ENCODE results near the gene PRR19.

DNA sequence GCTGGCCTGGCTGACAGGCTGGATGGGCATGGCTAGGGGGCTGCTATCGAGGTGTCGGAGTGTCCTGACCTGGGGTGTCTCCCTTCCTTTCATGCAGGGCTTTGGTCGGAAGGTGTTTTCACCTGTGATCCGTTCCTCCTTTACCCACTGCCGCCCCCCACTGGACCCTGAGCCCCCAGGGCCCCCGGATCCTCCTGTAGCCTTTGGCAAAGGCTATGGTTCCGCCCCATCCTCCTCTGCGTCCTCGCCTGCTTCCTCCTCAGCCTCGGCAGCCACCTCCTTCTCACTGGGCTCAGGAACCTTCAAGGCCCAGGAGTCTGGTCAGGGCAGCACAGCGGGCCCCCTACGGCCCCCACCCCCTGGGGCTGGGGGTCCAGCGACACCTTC, 11.8 kb upstream of the PRR19 start:
- TF ChIP-seq, protein P1, sequence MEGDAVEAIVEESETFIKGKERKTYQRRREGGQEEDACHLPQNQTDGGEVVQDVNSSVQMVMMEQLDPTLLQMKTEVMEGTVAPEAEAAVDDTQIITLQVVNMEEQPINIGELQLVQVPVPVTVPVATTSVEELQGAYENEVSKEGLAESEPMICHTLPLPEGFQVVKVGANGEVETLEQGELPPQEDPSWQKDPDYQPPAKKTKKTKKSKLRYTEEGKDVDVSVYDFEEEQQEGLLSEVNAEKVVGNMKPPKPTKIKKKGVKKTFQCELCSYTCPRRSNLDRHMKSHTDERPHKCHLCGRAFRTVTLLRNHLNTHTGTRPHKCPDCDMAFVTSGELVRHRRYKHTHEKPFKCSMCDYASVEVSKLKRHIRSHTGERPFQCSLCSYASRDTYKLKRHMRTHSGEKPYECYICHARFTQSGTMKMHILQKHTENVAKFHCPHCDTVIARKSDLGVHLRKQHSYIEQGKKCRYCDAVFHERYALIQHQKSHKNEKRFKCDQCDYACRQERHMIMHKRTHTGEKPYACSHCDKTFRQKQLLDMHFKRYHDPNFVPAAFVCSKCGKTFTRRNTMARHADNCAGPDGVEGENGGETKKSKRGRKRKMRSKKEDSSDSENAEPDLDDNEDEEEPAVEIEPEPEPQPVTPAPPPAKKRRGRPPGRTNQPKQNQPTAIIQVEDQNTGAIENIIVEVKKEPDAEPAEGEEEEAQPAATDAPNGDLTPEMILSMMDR (IDR thresholded peaks at IDR 0.05; ENCODE audit: low read depth, low read length, poor library complexity, severe bottlenecking): no peak
- no peak for TF ChIP-seq EZH2phosphoT487 (IDR thresholded peaks at IDR 0.05; ENCODE audit: borderline replicate concordance, low read length)

Data from DOHH2 (cell line).